NCI-H1105 (cell line): ENCODE measurements around the gene COL4A1.

ENCODE experiments used
- DNase-seq: peaks from one replicate; lab custom pipeline; 2025; lab: John Stamatoyannopoulos, UW

Gene COL4A1

DNA sequence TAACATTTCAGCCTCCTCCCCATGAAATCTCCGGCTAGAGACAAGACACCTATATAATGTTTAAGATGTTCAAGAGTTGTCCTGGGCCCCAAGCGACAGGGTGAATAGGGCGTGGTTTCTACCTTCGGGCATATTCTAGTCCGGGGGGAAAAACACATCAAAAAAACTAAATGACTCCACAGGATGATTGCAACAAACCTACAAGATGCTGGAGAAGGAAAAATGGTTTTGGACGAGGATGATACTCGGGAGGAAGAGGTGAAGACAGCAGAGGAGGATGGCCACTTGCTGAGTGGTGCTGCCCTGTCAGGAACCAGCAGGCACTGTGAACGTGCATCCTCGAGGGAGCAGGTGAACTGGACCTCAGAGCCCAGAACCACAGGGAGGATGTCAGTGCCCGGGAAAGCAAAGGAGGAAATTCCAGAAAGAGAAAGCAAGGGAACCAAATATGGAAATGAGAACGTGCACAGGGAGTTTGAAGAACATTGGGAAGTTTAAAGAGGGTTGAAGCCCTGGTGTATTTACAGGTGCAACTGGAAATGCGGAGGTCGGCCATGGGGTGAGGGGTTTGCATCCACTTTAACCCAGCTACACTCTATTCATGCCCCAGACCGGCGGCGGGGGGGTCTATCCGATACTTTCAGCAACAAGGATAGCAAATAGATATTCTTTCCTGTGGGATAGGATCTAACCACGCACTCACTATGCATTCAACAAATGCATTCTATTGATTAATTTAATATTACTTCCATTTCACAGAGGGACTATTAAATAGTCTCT is 50.6 kb downstream of the COL4A1 start:
- no peak for DNase-seq

DNA sequence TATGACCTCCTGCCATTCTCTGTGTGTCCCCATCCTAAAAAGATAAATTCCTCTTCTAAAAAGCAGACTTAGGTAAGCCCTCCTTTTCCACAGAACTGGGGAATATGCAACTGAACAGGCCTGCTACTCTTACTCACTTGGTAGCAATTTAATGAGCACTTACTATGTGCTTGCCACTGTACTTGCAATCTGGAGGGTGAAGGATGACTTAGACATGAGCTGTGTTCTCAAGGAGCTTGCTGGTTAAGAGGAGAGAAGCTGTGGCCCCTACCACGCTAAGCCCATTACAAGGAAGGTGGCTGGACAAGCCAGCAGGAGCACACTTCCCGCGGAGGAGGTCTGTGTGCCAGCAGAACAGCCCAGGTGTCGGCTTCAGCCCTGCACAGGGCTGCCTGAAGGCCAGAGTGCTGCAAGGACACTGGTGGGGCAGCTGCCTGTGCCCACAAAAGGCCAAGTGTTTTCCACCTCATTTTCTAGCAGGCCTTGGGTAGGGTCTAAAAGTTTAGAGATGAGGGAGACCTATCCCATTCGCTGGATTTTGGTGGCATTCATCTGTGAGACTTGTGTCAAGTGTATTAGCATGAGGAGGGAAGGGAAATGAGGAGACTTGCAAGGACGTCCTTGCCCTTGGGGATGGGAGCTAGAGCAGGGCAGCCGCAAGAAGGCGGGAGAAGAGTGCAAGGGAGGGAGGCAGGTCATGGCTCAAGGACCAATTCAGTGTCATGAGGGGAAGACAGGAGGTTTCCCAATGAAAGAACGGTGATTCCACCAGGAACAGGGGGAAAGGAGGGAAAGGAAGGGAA is 52.0 kb downstream of the COL4A1 start:
- DNase-seq: no peak

DNA sequence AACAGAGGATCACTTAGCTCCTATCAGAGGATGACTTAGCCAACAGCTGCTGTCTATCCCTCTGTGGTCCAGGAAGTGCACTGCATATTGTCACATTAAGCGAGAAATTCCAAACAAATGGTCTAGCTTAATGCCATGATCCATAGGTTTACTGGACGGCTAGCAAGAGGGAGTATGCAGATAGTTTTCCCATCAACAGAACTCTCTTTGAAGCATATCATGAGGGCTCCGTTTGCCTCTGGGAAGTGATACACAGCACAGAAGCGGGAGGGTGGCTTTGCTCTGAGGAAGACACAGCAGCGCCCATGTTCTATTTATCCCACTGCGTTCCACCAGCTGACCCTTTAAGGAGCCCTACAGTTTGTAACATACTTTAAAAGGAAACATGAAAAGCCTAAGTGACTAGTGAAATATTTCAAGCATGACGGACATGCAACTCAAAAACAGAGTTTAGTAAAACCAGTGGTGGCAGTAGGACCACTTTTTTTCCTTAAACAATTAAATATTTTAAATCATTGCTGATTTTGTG is 52.7 kb downstream of the COL4A1 start:
- DNase-seq: no peak

DNA sequence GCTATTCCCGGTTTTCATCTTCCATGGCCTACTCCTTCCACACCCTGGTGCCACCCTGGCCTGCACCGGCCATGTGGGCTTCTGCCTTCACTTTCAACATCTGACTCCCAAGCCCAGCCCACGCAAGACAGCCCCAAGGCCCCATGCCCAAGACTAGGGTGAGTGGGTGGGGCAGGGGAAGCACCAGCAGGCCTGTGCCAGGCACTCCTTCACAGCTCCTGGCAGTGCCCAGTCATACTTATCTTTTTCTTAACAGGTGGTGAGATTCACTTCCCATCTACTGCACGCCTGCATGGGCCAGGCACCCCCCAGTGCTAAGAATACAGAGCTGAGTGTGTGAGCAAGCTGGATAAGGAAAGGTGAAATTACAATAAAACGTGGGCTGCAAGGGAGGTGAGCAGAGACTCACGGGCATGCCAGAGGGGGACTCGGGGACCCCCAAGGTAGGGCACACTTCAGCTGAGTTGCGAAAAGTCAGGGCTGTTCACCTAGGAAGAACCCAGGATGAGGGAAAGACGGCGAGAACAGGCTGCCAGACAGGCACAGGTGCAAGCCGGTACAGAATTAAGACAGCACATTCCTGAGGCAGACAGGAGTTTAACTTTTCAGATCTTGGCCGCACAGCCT is 55.7 kb downstream of the COL4A1 start:
- DNase-seq: no peak

DNA sequence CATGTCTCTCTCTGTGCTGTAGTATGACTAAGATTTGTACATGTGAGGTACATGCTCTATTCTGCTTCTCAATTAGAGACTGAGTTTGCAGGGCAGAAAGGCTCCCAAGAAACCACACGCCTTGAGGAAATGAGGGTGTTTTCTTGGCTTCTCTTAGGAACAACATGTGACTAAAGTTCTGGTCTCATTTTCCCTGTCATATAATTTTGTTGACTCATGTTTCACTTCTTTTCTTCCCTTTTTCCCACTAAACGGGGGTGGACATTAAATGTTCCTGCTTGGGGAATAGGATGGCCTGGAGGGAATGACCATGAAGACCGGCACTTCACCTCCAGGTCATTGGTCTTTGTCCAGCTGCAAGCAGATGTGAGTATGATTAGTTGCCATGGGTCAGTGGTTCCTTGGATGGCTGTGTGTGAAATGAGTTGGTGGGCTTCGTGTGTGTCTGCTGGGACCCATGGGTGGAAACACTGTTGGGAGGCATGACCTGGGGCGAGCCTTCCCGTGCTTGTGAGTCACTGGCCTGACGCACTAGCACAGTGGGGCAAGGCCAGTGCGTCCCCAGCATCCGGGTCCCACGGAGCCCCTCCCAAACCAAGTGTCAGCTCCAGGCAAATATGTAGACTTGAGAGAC is 56.6 kb downstream of the COL4A1 start:
- no peak for DNase-seq

DNA sequence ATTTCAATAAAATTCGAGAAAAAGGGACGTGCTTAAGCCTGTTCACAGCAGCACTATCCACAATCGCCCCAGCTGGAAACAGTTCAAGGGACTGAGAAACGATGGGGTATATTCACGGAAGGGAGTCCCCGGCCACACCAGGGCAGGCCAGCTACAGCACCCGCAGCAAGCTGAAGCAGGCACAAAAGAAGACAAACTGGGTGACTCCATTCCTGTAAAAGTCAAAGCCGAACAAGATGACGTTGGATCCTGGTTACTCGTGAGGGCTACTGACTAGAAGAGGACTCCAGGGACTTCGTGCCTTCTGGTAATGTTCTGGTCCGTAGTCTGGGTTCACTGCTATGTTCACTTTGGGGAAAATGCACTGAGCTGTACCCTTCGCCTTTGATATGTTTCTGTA is 57.6 kb downstream of the COL4A1 start:
- no peak for DNase-seq

DNA sequence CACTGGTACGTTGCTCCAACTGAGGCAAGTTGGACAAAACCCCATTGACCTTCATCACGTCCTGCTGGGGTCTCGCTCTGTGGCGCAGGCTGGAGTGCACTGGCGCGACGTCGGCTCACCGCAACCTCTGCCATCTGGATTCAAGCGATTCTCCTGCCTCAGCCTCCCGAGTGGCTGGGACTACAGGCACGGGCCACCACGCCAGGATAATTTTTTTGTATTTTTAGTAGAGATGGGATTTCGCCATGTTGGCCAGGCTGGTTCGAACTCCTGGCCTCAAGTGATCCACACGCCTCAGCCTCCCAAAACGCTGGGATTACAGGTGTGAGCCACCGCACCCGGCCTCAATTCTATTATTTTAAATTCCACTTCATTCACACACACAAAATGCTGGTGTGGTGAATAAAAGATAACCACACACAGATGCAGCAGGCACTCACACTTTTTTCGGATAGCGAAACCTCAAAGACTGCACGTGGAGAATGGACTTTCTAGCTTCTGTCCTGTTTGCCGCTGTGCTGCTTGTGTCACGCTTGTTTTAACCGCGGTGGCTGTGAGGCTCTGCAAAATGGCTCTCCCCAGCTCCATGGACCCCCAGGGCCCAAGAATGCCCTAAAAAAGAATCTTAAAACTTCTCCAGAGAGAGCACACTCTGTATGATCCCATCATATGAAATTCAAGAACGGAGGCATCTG is 58.4 kb downstream of the COL4A1 start:
- DNase-seq: no peak

DNA sequence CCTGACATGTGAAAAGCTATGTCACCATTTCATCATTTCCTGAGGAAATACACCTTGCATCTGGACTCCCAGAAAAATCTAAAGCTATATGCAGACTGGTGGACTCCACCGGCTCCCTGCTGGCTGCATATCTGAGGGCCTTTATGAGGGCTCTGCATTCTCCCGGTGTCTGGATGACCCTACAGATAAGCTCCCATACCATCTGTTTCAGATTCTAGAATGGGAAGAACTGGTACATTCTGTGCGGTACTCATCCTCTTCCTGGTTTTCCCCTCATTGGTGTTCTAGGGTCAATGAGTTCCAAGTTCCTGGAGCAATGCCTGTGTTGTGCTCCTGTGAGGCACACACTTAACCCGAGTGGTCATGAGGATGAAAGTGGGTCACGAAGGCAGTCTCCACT is 60.4 kb downstream of the COL4A1 start:
- no peak for DNase-seq

DNA sequence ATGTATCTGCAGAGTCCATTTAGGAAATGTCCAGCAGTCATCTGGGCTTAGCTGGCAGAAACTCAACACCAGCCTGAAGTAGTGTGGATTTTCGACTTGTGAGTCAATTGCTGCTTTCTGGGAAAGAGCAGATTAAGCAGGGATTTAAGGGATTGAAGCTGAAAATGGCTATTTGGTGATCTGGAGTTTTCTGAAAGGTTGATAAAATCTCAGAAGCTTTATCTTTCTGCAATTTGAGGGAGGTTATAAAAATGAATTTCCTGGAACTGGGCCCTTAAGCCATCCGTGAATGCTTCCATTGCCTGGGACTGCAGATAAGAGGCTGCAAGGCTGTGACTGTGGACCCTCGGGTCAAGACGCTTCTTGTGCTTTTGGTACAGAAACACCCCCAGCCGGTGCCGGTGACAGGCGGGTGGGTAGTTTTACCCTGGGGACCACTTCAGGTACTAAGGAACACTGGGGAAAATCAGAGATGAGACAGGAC is 61.5 kb downstream of the COL4A1 start:
- DNase-seq: no peak

DNA sequence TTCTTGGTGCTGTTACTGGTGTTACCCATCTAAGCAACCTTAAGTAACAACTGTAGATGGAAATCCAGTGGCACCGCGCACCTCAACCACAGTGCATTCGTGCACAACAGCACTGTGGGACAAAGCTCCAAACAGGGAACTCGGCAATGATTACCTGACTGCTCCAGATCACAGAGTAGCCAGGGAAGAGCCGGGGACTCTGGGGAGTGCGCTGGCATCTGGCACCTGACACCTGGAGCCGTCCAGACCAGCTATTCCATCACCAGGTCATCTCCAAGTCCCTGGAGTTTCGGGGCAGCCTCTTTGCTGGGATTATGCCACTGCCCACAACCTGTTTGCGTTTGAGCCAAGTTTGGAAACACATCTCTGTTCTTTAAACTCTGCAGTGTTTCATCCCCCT is 62.0 kb downstream of the COL4A1 start:
- no peak for DNase-seq

DNA sequence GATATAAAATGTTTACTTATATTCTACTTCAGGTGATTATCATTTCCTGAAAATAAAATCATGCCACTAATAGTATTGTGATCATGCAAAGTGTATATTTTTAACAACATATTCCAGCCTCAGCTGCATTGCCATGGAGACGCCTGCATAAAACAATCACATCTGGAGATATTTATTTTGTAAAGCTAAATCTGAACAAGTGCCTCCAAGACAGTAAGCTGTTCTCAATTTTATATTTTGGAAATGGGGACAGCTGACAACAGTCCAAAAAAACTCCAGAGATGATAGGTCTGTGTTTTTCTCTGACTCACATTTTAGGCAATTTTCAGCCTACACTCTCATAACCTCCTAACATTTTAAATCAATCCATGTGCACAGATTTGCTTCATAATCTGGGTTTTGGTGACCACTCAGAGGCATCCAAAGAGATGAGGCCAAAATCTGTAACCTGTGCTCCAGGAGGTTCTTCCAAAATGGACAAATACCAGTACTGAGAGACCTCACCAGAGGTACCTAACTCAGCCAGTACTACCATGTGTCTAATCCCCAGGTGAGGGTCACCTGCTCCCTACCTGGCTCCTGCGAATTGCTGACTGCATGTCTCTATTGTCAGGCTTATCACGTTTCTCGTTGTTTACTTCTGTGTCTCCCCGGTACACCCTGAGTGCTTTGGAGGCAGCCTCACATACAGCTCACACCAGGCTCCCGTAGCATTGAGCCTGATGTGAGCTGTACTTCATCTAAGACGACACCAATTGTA is 62.7 kb downstream of the COL4A1 start:
- no peak for DNase-seq

DNA sequence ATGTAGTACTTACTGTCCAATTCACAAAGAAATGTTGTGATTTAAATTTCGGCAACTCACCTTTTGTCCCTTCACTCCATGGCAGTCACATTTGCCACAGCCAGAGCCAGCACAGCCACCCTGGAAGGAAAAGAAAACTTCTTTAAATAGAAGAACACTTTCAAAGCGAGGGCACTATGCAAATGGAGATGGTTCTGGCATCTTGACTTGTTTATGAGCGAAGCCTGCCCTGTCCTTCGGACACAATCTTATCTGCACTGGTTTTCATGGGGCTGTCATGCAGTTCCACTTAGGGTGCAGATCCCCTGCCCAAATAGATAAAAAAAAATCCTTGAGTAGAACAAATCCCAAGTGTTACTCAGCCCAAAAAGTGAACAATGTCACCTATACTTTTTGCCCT is 64.3 kb downstream of the COL4A1 start:
- DNase-seq: no peak

DNA sequence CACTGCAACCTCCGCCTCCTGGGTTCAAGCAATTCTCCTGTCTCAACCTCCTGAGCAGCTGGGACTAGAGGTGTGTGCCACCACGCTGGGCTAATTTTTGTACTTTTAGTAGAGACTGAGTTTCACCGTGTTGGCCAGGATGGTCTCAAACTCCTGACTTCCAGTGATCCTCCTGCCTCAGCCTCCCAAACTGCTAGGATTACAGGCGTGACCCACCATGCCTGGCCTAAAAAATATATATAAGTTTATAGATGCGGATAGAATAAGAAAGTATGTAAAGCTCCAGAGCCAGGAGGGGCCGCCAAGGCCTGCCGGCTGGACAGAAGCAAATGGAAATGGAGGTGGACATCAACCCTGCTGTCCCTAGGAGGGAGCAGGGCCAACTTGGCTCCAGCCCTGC is 66.0 kb downstream of the COL4A1 start:
- no peak for DNase-seq

DNA sequence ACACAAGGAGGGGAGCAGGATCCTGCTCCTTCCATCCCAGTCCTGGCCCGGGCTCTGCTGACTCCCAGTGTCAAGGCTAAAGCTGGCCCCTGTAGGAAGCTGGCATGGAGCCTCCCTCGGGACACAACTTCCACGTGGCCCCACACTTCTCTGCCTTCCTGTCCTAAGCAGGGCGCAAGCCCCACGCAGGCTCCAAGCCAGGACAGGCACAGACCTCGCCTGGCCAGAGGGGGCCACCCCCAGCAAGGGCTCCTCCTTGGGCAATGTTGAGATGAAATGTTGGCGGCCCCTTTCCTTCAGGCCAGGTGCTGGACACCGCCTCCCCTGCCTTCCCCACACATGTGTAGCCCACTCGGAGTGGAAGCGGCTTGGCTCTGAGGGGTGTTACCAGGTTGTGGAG is 66.6 kb downstream of the COL4A1 start:
- no peak for DNase-seq

DNA sequence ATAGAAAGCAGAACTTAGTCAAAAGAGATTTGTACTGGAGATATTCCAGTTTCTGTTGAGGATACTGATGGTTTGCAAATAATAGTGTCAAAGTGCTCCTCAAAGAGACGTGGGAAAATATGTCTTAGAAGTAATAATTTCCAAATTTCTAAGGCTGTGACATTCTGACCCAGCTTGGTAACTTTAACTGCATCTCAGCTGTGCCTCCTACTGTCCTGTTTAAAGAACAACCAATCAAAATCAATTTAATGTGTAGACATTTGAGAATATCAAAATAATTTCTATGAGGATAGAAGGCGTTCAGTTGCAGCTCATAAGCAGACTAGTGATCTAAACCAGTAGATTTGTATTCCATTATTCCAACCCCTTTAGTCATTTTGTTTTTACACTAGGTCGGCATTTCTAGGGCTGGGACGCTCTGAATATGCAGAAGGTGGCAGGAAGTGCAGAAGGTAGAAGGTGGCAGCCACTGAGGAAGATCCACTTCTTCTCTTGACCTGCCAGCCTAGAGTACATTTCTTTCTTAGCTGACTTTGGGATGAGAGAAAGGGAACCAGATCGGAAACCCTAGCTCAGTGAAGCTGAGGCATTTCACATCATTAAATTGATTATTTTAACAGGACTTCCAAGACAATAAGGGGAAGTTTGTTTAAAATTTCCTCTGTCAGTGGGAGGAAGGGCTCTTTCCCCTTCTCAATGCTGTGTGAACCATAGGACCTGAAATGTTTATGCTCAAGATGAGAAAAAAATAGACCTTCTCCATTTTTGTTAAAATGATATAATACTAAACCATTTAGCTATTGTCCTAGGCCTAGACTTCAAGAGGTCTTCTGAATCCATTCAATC is 67.5 kb downstream of the COL4A1 start:
- DNase-seq: no peak

DNA sequence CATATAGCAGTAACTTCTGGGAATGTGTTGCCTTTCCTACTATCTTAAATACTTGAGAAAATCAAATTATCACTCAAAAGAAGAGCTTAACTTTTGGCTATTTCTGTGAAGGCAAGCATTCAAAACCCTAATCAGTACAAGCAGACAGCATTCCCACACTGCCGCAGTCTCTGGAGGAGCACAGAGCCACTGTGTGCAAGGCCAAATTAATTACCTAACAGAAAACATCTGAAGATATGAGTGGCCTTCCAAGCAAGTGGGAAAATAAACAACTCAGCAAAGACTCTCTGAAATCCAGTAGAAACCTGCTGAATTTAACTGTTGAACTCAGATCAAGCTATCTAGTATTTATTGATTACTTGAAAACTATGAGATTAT is 68.2 kb downstream of the COL4A1 start:
- no peak for DNase-seq

DNA sequence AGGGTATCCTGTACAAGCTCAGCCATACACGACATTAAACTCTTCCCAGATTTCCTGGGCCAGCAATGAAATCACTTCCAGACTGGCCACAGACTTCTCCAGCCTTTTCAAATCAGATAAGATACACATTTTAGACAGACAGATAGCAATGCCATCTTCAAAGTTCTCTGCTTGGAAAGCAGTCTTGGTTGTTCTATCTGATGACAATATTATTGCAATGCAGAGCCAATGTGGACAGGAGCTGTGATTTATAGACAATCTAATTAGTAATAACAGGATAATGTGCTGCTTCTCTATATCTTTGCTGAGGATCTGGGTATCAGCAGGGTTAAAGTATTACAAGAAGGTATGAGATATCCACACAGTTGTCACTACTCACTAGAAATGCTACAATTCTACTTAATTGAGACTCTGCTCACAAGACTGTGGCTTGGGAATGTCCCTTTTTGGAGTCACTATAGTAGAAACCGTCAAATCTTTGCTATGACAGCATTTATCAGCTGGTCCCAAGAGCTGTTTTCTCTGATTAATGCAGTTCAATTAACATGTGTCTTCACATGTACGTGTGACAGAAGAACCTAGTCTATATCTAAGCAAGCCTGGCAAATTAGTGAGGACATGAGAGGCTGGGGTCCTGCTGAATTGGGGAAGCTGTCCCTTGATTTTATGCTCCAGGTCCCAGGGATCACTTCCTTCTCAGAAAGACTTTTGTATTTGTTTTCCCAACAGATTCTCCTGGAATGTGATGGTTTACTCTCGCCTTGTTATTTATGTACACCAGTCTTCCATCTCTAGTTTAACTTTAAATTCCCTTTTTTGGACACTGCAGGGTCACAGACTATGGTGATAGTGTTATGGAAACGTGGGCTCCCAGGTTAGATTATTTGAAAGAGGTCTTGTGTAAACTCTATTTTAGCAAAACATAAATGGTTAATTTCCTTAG is 68.8 kb downstream of the COL4A1 start:
- no peak for DNase-seq

DNA sequence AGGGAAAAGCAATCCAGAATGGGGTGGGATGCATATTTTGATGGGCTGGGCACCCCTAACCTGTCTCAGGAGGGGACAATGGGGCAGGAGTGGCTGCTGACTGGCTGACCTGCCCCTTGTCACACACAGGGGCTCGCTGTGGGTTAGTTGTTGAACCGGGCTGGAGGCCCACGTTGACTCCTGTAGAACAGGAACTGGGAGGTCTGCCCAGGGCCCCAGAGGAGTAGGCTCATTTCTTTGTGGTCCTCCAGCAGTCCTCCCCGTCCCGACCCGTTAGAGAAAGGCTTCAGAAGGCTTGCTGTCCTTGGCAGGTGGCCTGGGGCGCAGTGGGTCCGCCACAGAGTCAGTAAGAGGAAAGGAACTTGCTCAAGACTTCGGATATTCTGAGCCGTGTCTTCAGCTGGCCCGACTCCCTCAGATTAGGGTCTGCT is 70.1 kb downstream of the COL4A1 start:
- DNase-seq: no peak

DNA sequence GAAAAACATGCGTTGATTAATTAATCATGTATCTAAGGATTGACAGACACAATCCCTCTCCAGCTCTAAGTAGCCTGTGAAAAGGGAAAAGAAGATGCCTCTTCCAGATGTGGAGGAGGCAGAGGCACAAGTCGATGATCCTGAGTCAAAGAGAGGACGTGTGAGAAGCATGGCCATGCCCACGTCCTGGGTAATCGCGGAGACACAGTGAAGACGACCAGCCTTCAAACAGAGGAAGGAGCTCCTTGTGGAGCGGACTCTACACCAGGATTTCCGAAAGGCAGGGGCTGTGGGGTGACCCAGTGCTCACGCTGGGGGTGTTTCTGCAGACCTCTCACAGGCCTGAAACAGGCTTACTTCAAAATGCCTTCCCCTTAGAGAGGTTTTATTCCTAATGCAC is 70.5 kb downstream of the COL4A1 start:
- no peak for DNase-seq
